ENCODE measurements around the gene MGP. TPM values are rescaled to one million over a fixed set of nuclear protein-coding genes. Genes with fewer than 3 reads are reported as not detected.
A peak's percentile ranks its signal among the peaks of the same experiment; 100 is the strongest.

Gene MGP
- total RNA-seq, 4 donors from 2014 or later, result 32.4 to 67.3 (median 47.1) TPM

DNA sequence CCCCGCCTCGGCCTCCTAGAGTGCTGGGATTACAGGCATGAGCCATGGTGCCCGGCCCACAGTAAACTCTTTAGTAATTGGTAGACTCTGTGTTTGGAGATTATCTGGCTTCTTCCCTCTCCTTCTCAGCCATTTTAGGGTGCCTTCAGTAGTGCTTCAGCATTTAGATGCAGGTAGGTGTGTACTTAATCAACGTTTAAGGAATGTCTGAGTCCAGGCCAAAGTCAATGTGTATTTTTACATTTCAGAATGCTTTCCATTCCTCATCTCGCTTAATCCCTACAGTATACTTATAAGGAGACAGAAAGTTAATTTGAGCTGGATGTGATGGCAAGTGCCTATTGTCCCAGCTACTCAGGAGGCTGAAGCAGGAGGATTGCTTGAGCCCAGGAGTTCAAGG lies 20.5 kb upstream of the MGP start:
- intact Hi-C loops (cut with DNase I; ENCODE audit: low total_unique reads), result no loop called here
- in situ Hi-C loops (cut with MboI; ENCODE audit: low sequenced_read_pairs in 4 of 4), result no loop called here
- Histone ChIP-seq H3K36me3 (no peaks in the 10 kb centered on the region), H3K27ac (peak overlapping the region in 3 of 4 donors; percentile 15 to 70 (median 49)), H3K4me3 (no peak overlapping the region), H3K27me3 (no peaks in the 10 kb centered on the region), H3K9me3 (no peaks in the 10 kb centered on the region), H3K4me1 (peaks cover 4 to 16% of the 10 kb centered on the region in 2 donors)
- no peak for ATAC-seq
- DNase-seq, result no peak
- TF ChIP-seq POLR2A (IDR thresholded peaks at IDR 0.05), result no peak
- TF ChIP-seq, protein P1, sequence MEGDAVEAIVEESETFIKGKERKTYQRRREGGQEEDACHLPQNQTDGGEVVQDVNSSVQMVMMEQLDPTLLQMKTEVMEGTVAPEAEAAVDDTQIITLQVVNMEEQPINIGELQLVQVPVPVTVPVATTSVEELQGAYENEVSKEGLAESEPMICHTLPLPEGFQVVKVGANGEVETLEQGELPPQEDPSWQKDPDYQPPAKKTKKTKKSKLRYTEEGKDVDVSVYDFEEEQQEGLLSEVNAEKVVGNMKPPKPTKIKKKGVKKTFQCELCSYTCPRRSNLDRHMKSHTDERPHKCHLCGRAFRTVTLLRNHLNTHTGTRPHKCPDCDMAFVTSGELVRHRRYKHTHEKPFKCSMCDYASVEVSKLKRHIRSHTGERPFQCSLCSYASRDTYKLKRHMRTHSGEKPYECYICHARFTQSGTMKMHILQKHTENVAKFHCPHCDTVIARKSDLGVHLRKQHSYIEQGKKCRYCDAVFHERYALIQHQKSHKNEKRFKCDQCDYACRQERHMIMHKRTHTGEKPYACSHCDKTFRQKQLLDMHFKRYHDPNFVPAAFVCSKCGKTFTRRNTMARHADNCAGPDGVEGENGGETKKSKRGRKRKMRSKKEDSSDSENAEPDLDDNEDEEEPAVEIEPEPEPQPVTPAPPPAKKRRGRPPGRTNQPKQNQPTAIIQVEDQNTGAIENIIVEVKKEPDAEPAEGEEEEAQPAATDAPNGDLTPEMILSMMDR (IDR thresholded peaks at IDR 0.05 in 4 of 5, conservative IDR thresholded peaks at IDR 0.05 in 1 of 5), result no peak

GRCh38 chr12:14905269-14906004 lies 19.8 kb upstream of the MGP start:
- Histone ChIP-seq H3K4me3 (no peak overlapping the region), H3K4me1 (peaks cover 6 to 21% of the 10 kb centered on the region in 2 donors), H3K9me3 (no peaks in the 10 kb centered on the region), H3K36me3 (no peaks in the 10 kb centered on the region), H3K27me3 (no peaks in the 10 kb centered on the region), H3K27ac (peak overlapping the region; percentile 15 to 70 (median 42))
- DNase-seq (no peak), ATAC-seq (peak in 1 of 2 donors; percentile 12)
- in situ Hi-C loops (cut with MboI; ENCODE audit: low sequenced_read_pairs in 4 of 4), result no loop called here
- no peak for TF ChIP-seq POLR2A (IDR thresholded peaks at IDR 0.05)
- TF ChIP-seq, protein P1 (IDR thresholded peaks at IDR 0.05 in 4 of 5, conservative IDR thresholded peaks at IDR 0.05 in 1 of 5), result no peak
- intact Hi-C loops (cut with DNase I; ENCODE audit: low total_unique reads), result no loop called here

GRCh38 chr12:14904854-14905253 lies 19.2 kb upstream of the MGP start:
- H3K4me1 ChIP-seq, result peaks cover 6 to 23% of the 10 kb centered on the region in 2 donors
- peak overlapping the region; percentile 15 to 70 (median 42) for H3K27ac ChIP-seq
- H3K36me3 ChIP-seq, result no peaks in the 10 kb centered on the region
- in situ Hi-C loops (cut with MboI; ENCODE audit: low sequenced_read_pairs in 4 of 4), result no loop called here
- H3K27me3 ChIP-seq, result no peaks in the 10 kb centered on the region
- H3K4me3 ChIP-seq, result peak overlapping the region in 1 of 4 donors; percentile 16
- DNase-seq (no peak), ATAC-seq (no peak)
- no peak for TF ChIP-seq POLR2A (IDR thresholded peaks at IDR 0.05)
- TF ChIP-seq, protein P1 (IDR thresholded peaks at IDR 0.05 in 4 of 5, conservative IDR thresholded peaks at IDR 0.05 in 1 of 5), result no peak
- no peaks in the 10 kb centered on the region for H3K9me3 ChIP-seq
- intact Hi-C loops (cut with DNase I; ENCODE audit: low total_unique reads), result loop anchor here (5.0 kb wide), 1 partner anchor 47 kb away; no protein-coding TSS in a partner anchor

DNA sequence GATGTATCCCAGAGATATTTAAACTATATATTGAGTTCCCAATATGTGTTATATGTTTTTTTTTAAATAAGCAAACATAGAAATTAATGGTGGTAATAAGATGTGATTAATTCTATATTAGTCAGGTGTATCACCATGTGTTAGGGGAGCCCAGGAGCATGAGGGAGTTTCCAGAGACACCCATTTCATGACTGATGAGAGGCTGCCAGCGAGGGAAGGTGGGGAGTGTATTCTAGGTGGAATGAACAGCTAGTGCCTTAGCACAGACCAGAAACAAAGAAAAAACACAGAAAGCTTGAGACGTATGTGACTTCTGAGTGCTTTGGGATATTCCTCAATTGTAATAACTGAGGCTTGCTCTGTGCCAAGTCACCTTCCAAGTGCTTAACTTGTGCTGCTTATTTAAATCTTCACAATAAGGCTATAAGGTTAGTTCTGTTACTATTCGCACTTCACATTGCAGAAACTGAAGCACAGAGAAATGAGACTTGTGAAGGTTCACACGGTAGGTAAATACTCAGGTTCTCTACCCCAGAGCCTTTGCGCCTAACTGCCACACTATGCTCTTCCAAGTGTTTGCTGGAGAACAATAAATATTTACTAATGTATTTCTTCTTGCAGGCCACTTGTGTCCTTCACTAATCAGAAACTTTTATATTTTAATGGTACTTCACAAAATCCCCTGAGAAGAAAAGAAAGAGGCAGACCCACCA lies 17.9 kb upstream of the MGP start:
- Histone ChIP-seq H3K4me1 (peaks cover 6 to 23% of the 10 kb centered on the region in 2 donors), H3K4me3 (no peak overlapping the region), H3K27ac (peak overlapping the region in 3 of 4 donors; percentile 13 to 57 (median 44)), H3K36me3 (no peaks in the 10 kb centered on the region), H3K9me3 (no peaks in the 10 kb centered on the region), H3K27me3 (no peaks in the 10 kb centered on the region)
- ATAC-seq, result no peak
- intact Hi-C loops (cut with DNase I; ENCODE audit: low total_unique reads) (loop anchor here (5.0 kb wide), 1 partner anchor 49 kb away; no protein-coding TSS in a partner anchor), in situ Hi-C loops (cut with MboI; ENCODE audit: low sequenced_read_pairs in 4 of 4) (no loop called here)
- TF ChIP-seq POLR2A (IDR thresholded peaks at IDR 0.05), result no peak
- TF ChIP-seq, protein P1 (IDR thresholded peaks at IDR 0.05 in 4 of 5, conservative IDR thresholded peaks at IDR 0.05 in 1 of 5), result no peak
- no peak for DNase-seq
